ENCODE measurements around the gene LRMDA. TPM values are rescaled to one million over a fixed set of nuclear protein-coding genes. Genes with fewer than 3 reads are reported as not detected.

LRMDA gene
- total and polyA plus RNA-seq, 2 of the 4 experiments (the other 2 are of a cell fraction), result 0.07 TPM; not detected in 1

DNA sequence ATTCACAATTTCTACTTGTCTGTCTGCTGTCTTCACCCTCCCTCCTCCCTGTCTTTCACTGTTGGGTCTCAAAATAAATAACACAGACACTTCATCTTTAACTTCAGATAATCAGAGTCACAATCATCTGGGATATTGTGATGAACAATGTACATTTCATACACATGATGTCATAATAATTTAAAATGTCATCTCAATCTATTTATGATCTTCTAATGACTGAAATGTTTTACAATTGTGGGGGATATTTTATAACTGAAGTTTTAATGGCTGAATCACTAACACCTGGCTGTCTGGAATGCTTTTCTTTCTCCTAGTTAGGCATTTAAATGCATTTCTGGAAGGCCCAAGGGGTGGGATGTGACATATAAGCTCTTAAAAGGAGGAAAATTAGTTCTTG is 859.8 kb downstream of the LRMDA start:
- Histone ChIP-seq H4K91ac (ENCODE audit: insufficient read depth, low read depth, low read length) (no peak overlapping the region), H3K36me3 (ENCODE audit: control insufficient read depth, insufficient read depth, low read length) (no peaks in the 10 kb centered on the region), H3K56ac (ENCODE audit: extremely low read depth, insufficient read depth, low read length) (no peak overlapping the region), H2AK5ac (ENCODE audit: low read depth, low read length) (no peak overlapping the region), H3K4me3 (ENCODE audit: insufficient read depth, low read depth, low read length) (no peak overlapping the region), H2BK120ac (ENCODE audit: low read depth, low read length) (no peak overlapping the region), H3K4me2 (ENCODE audit: low read depth, low read length) (no peak overlapping the region), H3K23ac (ENCODE audit: low read depth, low read length) (no peak overlapping the region), H2BK20ac (ENCODE audit: low read depth, low read length) (no peak overlapping the region), H3K18ac (ENCODE audit: low read depth, low read length) (no peak overlapping the region; the same call in 1 of the 2 replicates), H2AK9ac (replicated peaks; ENCODE audit: low read depth, low read length, poor library complexity) (no peak overlapping the region), H2AFZ (replicated peaks; ENCODE audit: low read length, poor library complexity) (no peak overlapping the region), H2BK5ac (ENCODE audit: low read depth, low read length, poor library complexity, severe bottlenecking) (no peak overlapping the region), H3K14ac (replicated peaks; ENCODE audit: low read depth, low read length) (0 out of 2 replicates have a peak overlapping the region, but pooled peaks have one; percentile 47), H3K27ac (ENCODE audit: insufficient read depth, low read length) (no peak overlapping the region), H3K79me1 (ENCODE audit: low read depth in 1 of 2, low read length in 2 of 2) (no peaks in the 10 kb centered on the region), H4K8ac (ENCODE audit: low read depth in 2 of 2, low read length in 2 of 2) (no peak overlapping the region), H4K5ac (ENCODE audit: low read depth, low read length) (no peak overlapping the region), H3K4me1 (ENCODE audit: control insufficient read depth, insufficient read depth, low read length) (peaks cover 5% of the 10 kb centered on the region; the same call in 1 of the 2 replicates), H3K4ac (ENCODE audit: low read depth, low read length) (no peak overlapping the region), H3K9ac (ENCODE audit: low read depth, low read length) (no peak overlapping the region), H3K9me3 (ENCODE audit: control insufficient read depth, insufficient read depth, low read length) (no peaks in the 10 kb centered on the region), H3K27me3 (ENCODE audit: control insufficient read depth, insufficient read depth, low read length) (no peaks in the 10 kb centered on the region), H4K20me1 (ENCODE audit: insufficient read depth, low read length) (no peaks in the 10 kb centered on the region), H3K9me1 (ENCODE audit: insufficient read depth, low read length) (no peaks in the 10 kb centered on the region), H2BK15ac (ENCODE audit: low read depth, low read length) (no peak overlapping the region)
- in situ Hi-C loops (cut with MboI; ENCODE audit: low sequenced_read_pairs) (no loop called here), intact Hi-C loops (cut with micrococcal nuclease) (no loop called here), dilution Hi-C loops (cut with HindIII; ENCODE audit: low sequenced_read_pairs, unreplicated experiment) (no loop called here)
- TF ChIP-seq BHLHE40 (IDR thresholded peaks at IDR 0.05; ENCODE audit: low read depth, low read length) (no peak), MXI1 (IDR thresholded peaks at IDR 0.05; ENCODE audit: borderline replicate concordance, low read depth, low read length) (no peak), ELK1 (IDR thresholded peaks at IDR 0.05; ENCODE audit: borderline replicate concordance, low read depth, low read length) (no peak), NFE2L2 (IDR thresholded peaks at IDR 0.05; ENCODE audit: low read depth, low read length) (no peak), CEBPB (IDR thresholded peaks at IDR 0.05; ENCODE audit: low read depth, low read length) (no peak), POLR2A (IDR thresholded peaks at IDR 0.05; ENCODE audit: low read depth, low read length) (no peak), USF2 (IDR thresholded peaks at IDR 0.05; ENCODE audit: low read depth, low read length) (no peak), FOS (IDR thresholded peaks at IDR 0.05; ENCODE audit: low read depth, low read length) (no peak), MAFK (IDR thresholded peaks at IDR 0.05; ENCODE audit: low read depth, low read length) (no peak), CHD1 (IDR thresholded peaks at IDR 0.05; ENCODE audit: low read depth, low read length) (no peak), CTCF (conservative IDR thresholded peaks at IDR 0.05; ENCODE audit: low read depth, low read length) (no peak), SMC3 (IDR thresholded peaks at IDR 0.05; ENCODE audit: low read depth, low read length) (no peak), RFX5 (IDR thresholded peaks at IDR 0.05; ENCODE audit: low read depth, low read length) (no peak), RCOR1 (IDR thresholded peaks at IDR 0.05; ENCODE audit: insufficient replicate concordance, low read length) (no peak), MAZ (IDR thresholded peaks at IDR 0.05; ENCODE audit: borderline replicate concordance, low read depth, low read length) (no peak), RAD21 (IDR thresholded peaks at IDR 0.05; ENCODE audit: low read length) (no peak)
- ATAC-seq (ENCODE audit: low read depth), result no peak
- BruUV-seq (replicated peaks), result no TSS peak
- ChIA-PET POLR2A (ENCODE audit: unreplicated experiment) (no interaction called here), CTCF (no interaction called here)
- DNase-seq, result no peak

Data from IMR-90 (cell line).